Neural cell (in vitro differentiated cells): ENCODE results near the gene F9. TPM values are rescaled to one million over a fixed set of nuclear protein-coding genes. Genes with fewer than 3 reads are reported as not detected.

Experiments used
- H2AFZ ChIP-seq: fragments of 200-600, 300-800 bp; sonication (generic), shearing (Covaris generic); 2 replicates; pipeline ENCODE4 v1.6.0; 2014; ENCODE audit warnings: low read depth, mild to moderate bottlenecking, antibody characterized with exemption, low read length, moderate library complexity
- H3F3A ChIP-seq: fragments of 200-600 bp; shearing (Covaris generic); 2 replicates; pipeline ENCODE4 v1.6.1; 2016; ENCODE audit warnings: mild to moderate bottlenecking, moderate library complexity, mixed read lengths, antibody characterized with exemption, low read length; ENCODE audit not compliant: insufficient read depth, poor library complexity, severe bottlenecking
- H3K27ac ChIP-seq: fragments of 200-600, 300-800 bp; sonication (generic), shearing (Covaris generic); 2 replicates; pipeline ENCODE4 v1.5.1; 2014; ENCODE audit warnings: mild to moderate bottlenecking, low read length, moderate library complexity
- H3K27me3 ChIP-seq: fragments of 300-800, 200-600 bp; sonication (generic), shearing (Covaris generic); 2 replicates; pipeline ENCODE4 v1.6.0; 2014; ENCODE audit warnings: mild to moderate bottlenecking, low read depth, low read length, moderate library complexity; ENCODE audit not compliant: insufficient read depth
- H3K36me3 ChIP-seq: fragments of 300-800, 200-600 bp; sonication (generic), shearing (Covaris generic); 2 replicates; pipeline ENCODE4 v1.5.1; 2014; ENCODE audit warnings: mild to moderate bottlenecking, antibody characterized with exemption, low read length, moderate library complexity; ENCODE audit not compliant: insufficient read depth
- H3K4me2 ChIP-seq: fragments of 300-800, 200-600 bp; sonication (generic), shearing (Covaris generic); 2 replicates; pipeline ENCODE4 v1.6.0; 2014; ENCODE audit warnings: mild to moderate bottlenecking, low read length
- H3K4me3 ChIP-seq: fragments of 300-800, 200-600 bp; sonication (generic), shearing (Covaris generic); 2 replicates; pipeline ENCODE4 v1.5.1; 2014; ENCODE audit warnings: mild to moderate bottlenecking, low read length, moderate library complexity
- H3K79me2 ChIP-seq: fragments of 200-600 bp; shearing (Covaris generic); replicated peaks from 2 replicates; pipeline ENCODE4 v1.6.0; 2014; ENCODE audit warnings: mild to moderate bottlenecking, low read length, moderate library complexity; ENCODE audit not compliant: insufficient read depth
- H3K9ac ChIP-seq: fragments of 300-800, 200-600 bp; sonication (generic), shearing (Covaris generic); 2 replicates; pipeline ENCODE4 v1.6.1; 2016; ENCODE audit warnings: mild to moderate bottlenecking, low read length, mixed read lengths
- H3K9me2 ChIP-seq: fragments of 200-600 bp; shearing (Covaris generic); 2 replicates; pipeline ENCODE4 v1.6.1; 2016; ENCODE audit warnings: mild to moderate bottlenecking, low read length, mixed read lengths; ENCODE audit not compliant: insufficient read depth
- H3K9me3 ChIP-seq: fragments of 200-600, 300-800 bp; sonication (generic), shearing (Covaris generic); 2 replicates; pipeline ENCODE4 v1.6.1; 2016; ENCODE audit warnings: mild to moderate bottlenecking, mixed run types, low read length, moderate library complexity, mixed read lengths
- H4K20me1 ChIP-seq: fragments of 200-600 bp; shearing (Covaris generic); 2 replicates; pipeline ENCODE4 v1.6.1; 2016; ENCODE audit warnings: mild to moderate bottlenecking, mixed run types; ENCODE audit not compliant: insufficient read depth
- EP300 ChIP-seq: fragments of 450-650 bp; conservative IDR thresholded peaks from 2 replicates; pipeline ENCODE4 v1.6.1; 2014; ENCODE audit warnings: antibody characterized with exemption, mild to moderate bottlenecking, moderate library complexity; ENCODE audit not compliant: poor library complexity, severe bottlenecking
- EZH2 ChIP-seq: fragments of 200-600, 300-800 bp; shearing (Covaris generic), sonication (generic); IDR thresholded peaks from 2 replicates; pipeline ENCODE4 v1.6.1; 2014; ENCODE audit warnings: antibody characterized with exemption, low read length, borderline replicate concordance, mild to moderate bottlenecking; ENCODE audit not compliant: insufficient read depth, poor library complexity, severe bottlenecking
- MXI1 ChIP-seq: fragments of 450-650 bp; conservative IDR thresholded peaks from 2 replicates; pipeline ENCODE4 v1.6.1; 2014; ENCODE audit warnings: antibody characterized with exemption, mild to moderate bottlenecking; ENCODE audit not compliant: poor library complexity, severe bottlenecking
- POLR2AphosphoS5 ChIP-seq: IDR thresholded peaks from 2 replicates; pipeline ENCODE4 v1.6.1; 2012
- RAD21 ChIP-seq: fragments of 450-650 bp; conservative IDR thresholded peaks from 2 replicates; pipeline ENCODE4 v1.6.1; 2014; ENCODE audit warnings: antibody characterized with exemption, mild to moderate bottlenecking, moderate library complexity
- REST ChIP-seq: IDR thresholded peaks from 2 replicates; pipeline ENCODE4 v1.6.1; 2012; ENCODE audit warnings: borderline replicate concordance
- SMC3 ChIP-seq: fragments of 450-650 bp; conservative IDR thresholded peaks from 2 replicates; pipeline ENCODE4 v1.6.1; 2014; ENCODE audit warnings: antibody characterized with exemption, mild to moderate bottlenecking, moderate library complexity; ENCODE audit not compliant: poor library complexity
- TAF1 ChIP-seq: IDR thresholded peaks from 2 replicates; pipeline ENCODE4 v1.6.1; 2012; ENCODE audit warnings: low read depth
- polyA plus RNA-seq: library from polyadenylated mRNA; depleted of rRNA; stranded (reverse); fragments of >200 nt; gene quantifications from 2 replicates; pipeline ENCODE4 v1.2.3, GENCODE V29; 2014
- TF ChIP-seq, protein P1 (sequence below): fragments of 450-650 bp; IDR thresholded peaks from 2 replicates; pipeline ENCODE4 v1.5.1; 2014; ENCODE audit warnings: antibody characterized with exemption, mild to moderate bottlenecking, moderate library complexity; ENCODE audit not compliant: poor library complexity, severe bottlenecking

The F9 gene
- polyA plus RNA-seq, 1 donor from 2014 or later: not detected

DNA sequence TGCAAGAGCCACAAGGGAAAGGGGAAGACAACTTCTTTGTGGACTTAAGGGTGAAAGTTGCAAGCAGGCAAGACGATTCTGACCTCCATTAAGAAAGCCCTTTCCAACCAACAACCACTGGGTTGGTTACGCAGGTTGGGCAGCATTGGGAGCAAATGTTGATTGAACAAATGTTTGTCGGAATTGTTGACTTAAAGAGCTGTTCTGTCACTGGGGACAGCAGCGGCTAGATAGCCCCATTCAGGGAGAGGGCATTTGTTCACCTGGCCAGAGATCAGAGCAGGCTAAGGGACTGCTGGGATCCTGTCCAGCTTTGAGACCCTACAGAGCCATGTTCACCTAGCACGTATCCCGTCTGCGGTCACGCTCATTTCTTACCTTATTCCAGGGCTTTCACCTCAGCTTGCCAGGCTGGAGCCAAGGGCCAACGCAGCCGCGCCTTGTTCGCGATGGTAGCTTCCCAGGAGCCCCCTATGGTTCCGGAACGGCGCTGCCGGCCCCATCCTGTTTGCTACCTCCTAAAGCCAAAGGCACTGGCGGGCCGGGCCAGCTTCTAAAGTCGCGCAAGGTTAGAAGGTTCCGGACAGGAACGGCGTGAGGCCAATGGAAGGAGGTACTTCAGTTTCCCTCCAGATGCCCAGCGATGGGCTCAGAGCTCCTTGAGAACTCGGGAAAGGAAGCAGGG is 24.6 kb downstream of the F9 start:
- Histone ChIP-seq H3F3A (no peaks in the 10 kb centered on the region), H4K20me1 (no peaks in the 10 kb centered on the region), H3K79me2 (no peaks in the 10 kb centered on the region), H2AFZ (no peak overlapping the region), H3K4me2 (no peak overlapping the region), H3K27ac (no peak overlapping the region), H3K9ac (no peak overlapping the region), H3K9me3 (no peaks in the 10 kb centered on the region), H3K27me3 (no peaks in the 10 kb centered on the region), H3K36me3 (no peaks in the 10 kb centered on the region), H3K4me3 (no peak overlapping the region), H3K9me2 (no peaks in the 10 kb centered on the region)
- TF ChIP-seq MXI1 (no peak), EP300 (no peak), POLR2AphosphoS5 (no peak), RAD21 (no peak), TAF1 (no peak), SMC3 (no peak), EZH2 (no peak), REST (no peak)
- TF ChIP-seq, protein P1, sequence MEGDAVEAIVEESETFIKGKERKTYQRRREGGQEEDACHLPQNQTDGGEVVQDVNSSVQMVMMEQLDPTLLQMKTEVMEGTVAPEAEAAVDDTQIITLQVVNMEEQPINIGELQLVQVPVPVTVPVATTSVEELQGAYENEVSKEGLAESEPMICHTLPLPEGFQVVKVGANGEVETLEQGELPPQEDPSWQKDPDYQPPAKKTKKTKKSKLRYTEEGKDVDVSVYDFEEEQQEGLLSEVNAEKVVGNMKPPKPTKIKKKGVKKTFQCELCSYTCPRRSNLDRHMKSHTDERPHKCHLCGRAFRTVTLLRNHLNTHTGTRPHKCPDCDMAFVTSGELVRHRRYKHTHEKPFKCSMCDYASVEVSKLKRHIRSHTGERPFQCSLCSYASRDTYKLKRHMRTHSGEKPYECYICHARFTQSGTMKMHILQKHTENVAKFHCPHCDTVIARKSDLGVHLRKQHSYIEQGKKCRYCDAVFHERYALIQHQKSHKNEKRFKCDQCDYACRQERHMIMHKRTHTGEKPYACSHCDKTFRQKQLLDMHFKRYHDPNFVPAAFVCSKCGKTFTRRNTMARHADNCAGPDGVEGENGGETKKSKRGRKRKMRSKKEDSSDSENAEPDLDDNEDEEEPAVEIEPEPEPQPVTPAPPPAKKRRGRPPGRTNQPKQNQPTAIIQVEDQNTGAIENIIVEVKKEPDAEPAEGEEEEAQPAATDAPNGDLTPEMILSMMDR: no peak

DNA sequence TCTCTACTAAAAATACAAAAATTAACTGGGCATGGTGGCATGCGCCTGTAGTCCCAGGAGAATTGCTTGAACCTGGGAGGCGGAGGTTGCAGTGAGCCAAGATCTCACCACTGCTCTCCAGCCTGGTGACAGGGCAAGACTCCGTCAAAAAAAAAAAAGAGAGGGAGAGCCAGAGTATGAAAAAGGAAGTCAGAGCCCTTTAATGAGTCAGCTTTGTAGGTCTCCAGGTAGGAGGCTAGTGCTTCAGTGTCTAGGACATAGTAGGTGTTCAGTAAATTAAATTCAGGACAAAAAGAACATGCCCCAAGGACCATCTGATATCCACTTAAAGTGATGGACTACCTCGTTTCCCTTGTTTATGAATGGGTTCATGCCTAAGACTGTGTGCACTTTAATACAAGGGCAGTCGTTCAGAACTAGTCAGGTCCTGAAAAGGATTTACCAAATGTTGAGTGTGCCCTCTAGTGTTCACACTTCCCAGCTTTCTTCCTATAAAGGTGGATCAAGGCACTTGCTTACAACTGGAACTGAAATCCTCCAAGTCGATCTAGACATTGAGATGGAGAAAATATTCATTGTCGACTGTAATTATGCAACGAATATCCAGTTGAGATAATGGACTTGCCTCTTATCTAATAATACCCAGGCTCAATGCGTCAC is 29.0 kb downstream of the F9 start:
- TF ChIP-seq SMC3 (peak; percentile 75), RAD21 (peak; percentile 74), MXI1 (no peak)
- TF ChIP-seq, protein P1: peak; percentile 70
- H3K27me3 ChIP-seq: no peaks in the 10 kb centered on the region
- no peaks in the 10 kb centered on the region for H3K9me2 ChIP-seq
- no peak overlapping the region for H3K4me3 ChIP-seq
- H3K9ac ChIP-seq: no peak overlapping the region
- H3K79me2 ChIP-seq: no peaks in the 10 kb centered on the region
- H3K27ac ChIP-seq: no peak overlapping the region
- H3K36me3 ChIP-seq: no peaks in the 10 kb centered on the region
- H4K20me1 ChIP-seq: no peaks in the 10 kb centered on the region
- H2AFZ ChIP-seq: no peak overlapping the region
- H3F3A ChIP-seq: no peaks in the 10 kb centered on the region
- H3K4me2 ChIP-seq: no peak overlapping the region
- H3K9me3 ChIP-seq: no peaks in the 10 kb centered on the region
